T47D (cell line): Measurements from ENCODE around the gene SEMA3D.

Experiments
- DNase-seq, 2 experiments: peaks; one replicate each; pipeline versions ENCODE4 v3.0.0 to v3.0.0-alpha.2; 2011 to 2012; ENCODE audit warnings: low read depth in 1 of 2, low spot score in 1 of 2
- JUND ChIP-seq: IDR thresholded peaks from 2 replicates; pipeline ENCODE4 v1.6.1; 2012; ENCODE audit warnings: low read depth
- in situ Hi-C: cut with HindIII; loops from 2 replicates; pipeline ENCODE4 v1.10.0; 2016; ENCODE audit warnings: low sequenced_read_pairs, low pct_unique_long_range_greater_than_20kb

The SEMA3D gene

GRCh38 chr7:85213500-85213899 is 26.6 kb upstream of the SEMA3D start:
- DNase-seq: no peak
- in situ Hi-C loops: no loop called here
- TF ChIP-seq JUND: no peak

DNA sequence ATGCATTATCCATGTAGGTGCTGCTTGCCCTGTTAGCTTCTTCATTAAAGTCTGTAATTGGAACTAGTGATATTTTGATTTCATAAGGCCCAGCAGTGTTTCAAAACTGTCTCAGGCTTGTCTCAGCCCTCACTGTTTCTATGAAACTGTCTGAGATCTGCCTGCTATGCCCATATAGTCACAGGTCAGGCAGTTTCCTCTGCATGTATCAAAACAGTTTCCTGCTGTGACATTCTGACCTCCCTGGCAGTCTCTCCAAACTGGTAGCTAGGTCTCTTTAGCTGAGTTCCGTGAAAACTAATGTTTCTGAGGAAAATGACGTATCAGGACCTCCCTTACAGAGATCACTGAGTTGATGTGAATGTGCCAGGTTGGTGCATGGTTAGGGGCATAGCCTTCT is 18.9 kb upstream of the SEMA3D start:
- no peak for TF ChIP-seq JUND
- DNase-seq: no peak
- in situ Hi-C loops: no loop called here

GRCh38 chr7:85204496-85204895 is 17.6 kb upstream of the SEMA3D start:
- in situ Hi-C loops: no loop called here
- no peak for TF ChIP-seq JUND

DNA sequence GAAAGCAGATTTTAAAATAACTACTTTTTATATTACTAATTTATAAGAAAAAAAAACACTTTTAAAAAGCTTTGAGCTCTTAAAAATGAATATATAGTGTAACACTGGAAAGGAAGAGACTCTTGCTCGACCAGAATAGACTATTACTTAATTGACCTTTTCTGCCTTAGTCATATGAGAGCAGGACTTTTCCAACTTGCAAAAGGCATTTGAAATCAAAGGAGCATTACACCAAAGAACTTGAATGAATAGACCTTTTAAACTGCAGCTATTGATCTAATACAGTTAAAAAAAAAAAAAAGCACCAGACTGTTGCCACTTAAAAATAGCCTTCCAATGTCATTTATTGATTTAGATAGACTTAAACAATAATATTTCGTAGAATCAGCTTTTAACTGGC is 17.2 kb upstream of the SEMA3D start:
- no peak for TF ChIP-seq JUND
- no peak for DNase-seq
- in situ Hi-C loops: no loop called here

More at GRCh38 chr7:85204496-85204895, 17.6 kb upstream of the SEMA3D start:
- DNase-seq: no peak

DNA sequence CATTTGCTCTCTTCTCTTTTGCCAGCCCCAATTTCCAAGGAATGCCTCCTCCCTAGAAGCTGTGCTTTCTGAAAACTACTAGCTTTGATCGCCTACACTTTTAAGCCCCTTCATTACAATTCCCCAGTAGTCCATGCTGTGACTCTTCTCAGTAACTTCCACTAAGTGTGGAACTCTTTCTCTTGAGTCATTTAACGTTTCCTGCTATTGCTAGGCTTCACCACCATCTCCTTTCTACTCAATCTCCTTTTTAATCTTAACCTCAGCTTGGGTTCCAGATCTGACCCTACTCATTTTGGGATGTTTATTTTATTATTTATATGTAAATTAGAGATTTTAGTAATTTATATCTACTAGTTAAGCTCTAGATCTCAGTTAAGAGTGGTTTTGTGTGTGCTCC is 14.4 kb upstream of the SEMA3D start:
- no peak for TF ChIP-seq JUND
- in situ Hi-C loops: no loop called here
- DNase-seq: no peak

GRCh38 chr7:85196696-85197095 is 9.8 kb upstream of the SEMA3D start:
- in situ Hi-C loops: no loop called here
- TF ChIP-seq JUND: no peak
- no peak for DNase-seq

DNA sequence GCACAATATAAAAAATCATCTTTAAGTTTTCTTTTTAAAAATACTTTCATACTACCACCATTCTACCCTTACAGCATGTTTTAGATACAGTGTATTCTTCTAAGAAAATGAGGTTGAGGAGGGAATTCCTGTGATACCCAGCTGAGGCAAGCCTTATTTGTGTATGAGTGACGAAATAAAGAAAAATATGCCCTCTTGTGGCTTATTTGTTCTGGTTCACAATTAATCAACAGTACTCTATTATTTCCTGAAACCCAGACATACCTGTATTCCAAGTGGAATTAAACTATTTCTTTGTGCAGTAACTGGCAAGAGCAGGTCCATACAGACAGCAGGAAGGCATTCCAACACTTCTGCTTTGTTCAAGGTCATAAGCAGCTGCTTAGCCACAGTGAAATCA is 4.5 kb upstream of the SEMA3D start:
- peak in 1 of 2 experiments; percentile 33 for DNase-seq
- in situ Hi-C loops: no loop called here
- no peak for TF ChIP-seq JUND

GRCh38 chr7:85186083-85186520 is 754 bp downstream of the SEMA3D start:
- DNase-seq: peak; percentile 11 to 41
- TF ChIP-seq JUND: no peak
- in situ Hi-C loops: no loop called here

GRCh38 chr7:85185424-85186082 is 1.3 kb downstream of the SEMA3D start:
- DNase-seq: peak; percentile 47 to 65
- in situ Hi-C loops: no loop called here
- TF ChIP-seq JUND: no peak

DNA sequence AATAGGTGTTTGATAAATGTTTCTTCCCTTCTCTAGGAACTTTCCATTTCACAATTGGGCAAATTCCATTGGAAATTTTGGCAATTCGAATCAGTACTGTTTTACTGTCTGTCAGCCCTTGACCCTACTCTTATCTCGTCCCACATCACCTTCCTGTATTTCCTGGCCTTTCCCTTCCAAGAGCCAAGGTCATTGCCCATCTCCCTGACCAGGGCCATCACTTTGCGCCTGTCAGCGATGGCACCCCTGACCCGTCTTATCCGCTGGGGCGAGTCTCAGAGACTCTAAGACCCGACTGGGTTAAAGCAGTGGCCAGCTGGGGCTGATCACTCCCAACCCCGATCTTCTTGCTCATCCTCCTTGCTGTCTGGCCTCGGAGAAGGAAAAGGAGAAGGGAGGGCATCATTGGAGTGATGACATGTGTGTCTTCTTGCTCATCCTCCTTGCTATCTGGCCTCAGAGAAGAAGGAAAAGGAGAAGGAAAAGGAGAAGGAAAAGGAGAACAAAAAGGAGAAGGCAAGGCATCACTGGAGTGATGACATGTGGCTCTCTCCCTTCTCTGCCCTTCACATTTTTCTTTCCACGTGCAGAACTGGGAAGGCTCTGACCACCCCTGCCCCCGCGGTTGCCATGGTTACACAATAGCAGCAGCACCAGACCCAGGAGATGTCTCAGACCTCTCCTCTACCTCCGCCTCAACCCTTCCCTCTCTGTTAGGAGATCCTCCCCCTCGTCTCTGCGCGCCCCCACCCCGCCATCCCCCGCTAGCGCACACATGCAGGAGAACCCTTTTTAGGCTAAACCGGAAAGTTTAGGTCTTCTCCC is 2.0 kb downstream of the SEMA3D start:
- no peak for DNase-seq

GRCh38 chr7:85183296-85183695 is 3.6 kb downstream of the SEMA3D start:
- DNase-seq: no peak

More for the DNA sequence above, 2.0 kb downstream of the SEMA3D start:
- TF ChIP-seq JUND: no peak
- in situ Hi-C loops: no loop called here

GRCh38 chr7:85178531-85179298 is 8.1 kb downstream of the SEMA3D start:
- TF ChIP-seq JUND: no peak
- in situ Hi-C loops: no loop called here
- DNase-seq: no peak

More at GRCh38 chr7:85183296-85183695, 3.6 kb downstream of the SEMA3D start:
- in situ Hi-C loops: no loop called here
- TF ChIP-seq JUND: no peak
